Fibroblast of skin of right quadriceps (primary cell): ENCODE measurements around the gene CMTM7.

ENCODE experiments used
- DNase-seq: peaks from one replicate; pipeline ENCODE4 v3.0.0-alpha.2; 2013

The CMTM7 gene

GRCh38 chr3:32493437-32494414 lies 102.1 kb downstream of the CMTM7 start:
- DNase-seq, result no peak

- DNase-seq, result no peak
Observed at GRCh38 chr3:32495085-32495484, 103.4 kb downstream of the CMTM7 start.

- no peak for DNase-seq
Observed at GRCh38 chr3:32495609-32496008, 104.0 kb downstream of the CMTM7 start.

GRCh38 chr3:32498252-32498651 lies 106.6 kb downstream of the CMTM7 start:
- DNase-seq, result no peak

DNA sequence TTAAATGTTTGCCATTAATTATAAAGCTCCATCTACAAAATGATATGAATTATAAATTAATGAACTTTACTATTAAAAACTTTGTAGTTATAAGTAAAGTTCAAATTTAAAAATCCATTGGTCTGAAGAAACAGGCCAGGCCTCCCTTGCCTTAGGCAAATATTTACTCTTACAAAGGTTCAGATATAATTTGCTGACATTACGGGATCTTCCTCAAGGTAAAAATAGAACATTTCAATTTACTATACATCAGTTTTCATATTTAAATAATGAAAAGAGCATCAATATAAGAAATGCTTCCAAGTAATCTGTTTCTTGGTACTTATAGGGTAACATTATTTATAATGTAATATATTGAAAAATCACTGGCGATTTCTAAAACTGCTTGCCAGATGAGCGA lies 107.3 kb downstream of the CMTM7 start:
- no peak for DNase-seq

DNA sequence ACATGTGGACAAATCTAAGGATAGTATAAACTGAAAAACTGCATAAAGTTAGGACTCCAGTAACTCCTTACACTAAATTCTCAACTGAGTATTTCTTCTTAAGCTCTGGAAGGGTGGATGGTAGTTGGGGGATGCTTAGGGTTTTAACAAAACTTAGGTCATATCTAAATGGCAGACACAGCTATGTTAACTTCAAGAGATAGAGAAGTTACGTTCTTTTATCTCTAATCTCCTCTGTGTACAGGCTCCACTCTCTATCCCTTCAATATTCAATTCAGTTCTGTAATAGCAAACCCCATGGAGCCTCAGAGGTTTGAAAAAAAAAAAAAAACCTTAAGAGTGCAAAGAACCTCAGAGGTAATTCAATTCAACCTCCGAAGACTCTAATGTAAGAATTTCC lies 107.9 kb downstream of the CMTM7 start:
- no peak for DNase-seq

DNA sequence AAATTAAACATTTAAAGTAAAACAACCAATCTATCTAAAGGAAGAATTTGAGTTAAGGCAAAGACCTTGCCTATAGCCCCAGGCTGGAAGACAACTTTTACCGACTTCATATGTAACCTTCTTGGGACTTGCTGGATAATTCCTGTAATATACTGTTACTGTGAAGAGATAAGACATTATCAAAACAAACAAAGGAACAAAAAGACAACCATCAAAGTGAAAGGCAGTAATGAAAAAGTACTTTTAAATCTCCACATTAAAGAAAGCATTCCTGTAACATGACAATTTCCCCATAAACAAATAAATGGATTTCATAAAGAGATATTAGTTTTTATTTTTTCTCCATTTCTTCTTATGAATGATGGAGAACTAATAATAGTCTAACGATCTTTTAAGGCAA lies 108.6 kb downstream of the CMTM7 start:
- no peak for DNase-seq

GRCh38 chr3:32500880-32501782 lies 109.5 kb downstream of the CMTM7 start:
- DNase-seq, result no peak

- DNase-seq, result no peak
Observed at GRCh38 chr3:32501783-32502117, 110.1 kb downstream of the CMTM7 start.

- DNase-seq, result peak; percentile 74
Observed at GRCh38 chr3:32502118-32502945, 110.7 kb downstream of the CMTM7 start, which contains the start of gene CMTM6. CMTM6 (minus strand) TSS chr3:32502852; CDS start chr3:32502745, 107 bp downstream.

DNA sequence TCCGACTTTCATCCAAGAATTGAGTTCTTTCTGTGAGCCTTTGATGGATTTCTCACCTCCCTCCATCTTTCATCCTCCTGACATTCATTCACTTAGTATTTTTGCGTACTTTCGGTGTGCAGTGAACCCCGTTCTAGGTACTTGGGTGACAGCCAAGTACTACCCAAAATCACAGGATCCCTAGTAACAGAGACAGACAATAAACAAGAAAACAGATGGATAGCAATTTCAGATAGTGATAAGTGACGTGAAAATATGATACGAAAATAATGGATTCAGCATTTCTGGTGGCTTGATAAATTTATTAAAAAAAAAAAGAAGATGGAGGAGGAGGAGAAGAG lies 111.3 kb downstream of the CMTM7 start:
- DNase-seq, result no peak
